22Rv1 (cell line): ENCODE results near the gene CYP27C1.
"Not testable (repeated sequence)": the region's sequence is repeated elsewhere in the genome, so short reads cannot be mapped to it uniquely, and the experiment has no call there.

ENCODE experiments used
- H3K27ac ChIP-seq: fragments of 450-650 bp; 2 replicates; pipeline ENCODE4 v1.5.1; 2017
- ZFX ChIP-seq: fragments of 450-650 bp; IDR thresholded peaks from 2 replicates; pipeline ENCODE4 v1.6.1; 2017; ENCODE audit warnings: antibody characterized with exemption, borderline replicate concordance
- TF ChIP-seq, protein P1 (sequence below): fragments of 450-650 bp; IDR thresholded peaks from 2 replicates; pipeline ENCODE4 v1.5.1; 2017; ENCODE audit warnings: mild to moderate bottlenecking

Gene CYP27C1

DNA sequence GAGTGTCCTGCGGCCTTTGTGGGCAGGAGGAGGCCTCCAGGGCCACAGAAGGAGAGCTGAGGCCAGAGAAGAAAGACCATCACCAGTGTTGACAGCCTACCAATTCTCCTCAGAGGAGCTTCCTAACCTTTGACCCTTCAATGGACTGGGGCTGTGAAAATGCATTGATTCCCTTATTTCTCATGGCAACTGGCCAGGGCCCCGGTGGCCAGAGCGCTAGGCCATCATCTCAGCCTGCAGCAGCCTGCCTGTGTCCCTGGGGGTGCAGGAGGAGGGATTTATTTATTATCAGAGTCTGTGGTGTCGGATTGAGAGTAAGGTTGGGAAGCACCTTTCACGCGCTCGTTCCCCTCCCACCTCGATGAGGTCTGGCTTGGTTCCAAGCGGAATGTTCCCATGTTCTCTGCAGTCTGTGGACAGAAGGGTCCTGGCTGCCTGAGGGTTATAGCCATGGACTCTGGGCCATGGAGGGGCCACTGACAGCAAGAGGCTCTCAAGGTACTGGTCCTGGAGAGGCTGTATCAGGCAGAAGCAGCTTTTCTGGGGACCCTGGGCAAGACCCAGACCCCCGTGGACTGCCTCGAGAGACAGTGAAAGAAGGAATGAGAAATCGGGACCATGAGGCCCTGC is 53.8 kb downstream of the CYP27C1 start:
- H3K27ac ChIP-seq = no peak overlapping the region
- TF ChIP-seq, protein P1, sequence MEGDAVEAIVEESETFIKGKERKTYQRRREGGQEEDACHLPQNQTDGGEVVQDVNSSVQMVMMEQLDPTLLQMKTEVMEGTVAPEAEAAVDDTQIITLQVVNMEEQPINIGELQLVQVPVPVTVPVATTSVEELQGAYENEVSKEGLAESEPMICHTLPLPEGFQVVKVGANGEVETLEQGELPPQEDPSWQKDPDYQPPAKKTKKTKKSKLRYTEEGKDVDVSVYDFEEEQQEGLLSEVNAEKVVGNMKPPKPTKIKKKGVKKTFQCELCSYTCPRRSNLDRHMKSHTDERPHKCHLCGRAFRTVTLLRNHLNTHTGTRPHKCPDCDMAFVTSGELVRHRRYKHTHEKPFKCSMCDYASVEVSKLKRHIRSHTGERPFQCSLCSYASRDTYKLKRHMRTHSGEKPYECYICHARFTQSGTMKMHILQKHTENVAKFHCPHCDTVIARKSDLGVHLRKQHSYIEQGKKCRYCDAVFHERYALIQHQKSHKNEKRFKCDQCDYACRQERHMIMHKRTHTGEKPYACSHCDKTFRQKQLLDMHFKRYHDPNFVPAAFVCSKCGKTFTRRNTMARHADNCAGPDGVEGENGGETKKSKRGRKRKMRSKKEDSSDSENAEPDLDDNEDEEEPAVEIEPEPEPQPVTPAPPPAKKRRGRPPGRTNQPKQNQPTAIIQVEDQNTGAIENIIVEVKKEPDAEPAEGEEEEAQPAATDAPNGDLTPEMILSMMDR = no peak
- no peak for TF ChIP-seq ZFX

DNA sequence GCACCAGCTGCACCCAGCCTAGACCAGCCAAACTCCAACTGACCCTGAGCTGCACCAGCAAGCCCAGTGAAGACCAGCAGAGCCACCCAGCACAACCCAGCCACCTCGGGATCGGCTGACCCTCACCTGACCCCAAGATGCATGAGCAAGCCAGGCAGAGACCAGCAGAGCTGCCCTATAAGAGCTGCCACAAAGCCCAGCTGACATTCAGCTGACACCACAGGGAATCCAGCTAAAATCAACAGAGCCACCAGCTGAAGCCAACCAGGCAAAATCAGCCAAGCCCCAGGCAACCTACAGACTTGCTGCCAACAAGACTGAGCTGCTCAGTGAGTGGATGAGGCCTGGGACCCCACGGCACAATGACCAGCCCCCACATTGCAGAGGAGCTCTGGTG is 54.6 kb downstream of the CYP27C1 start:
- TF ChIP-seq, protein P1 = no peak
- no peak for TF ChIP-seq ZFX
- no peak overlapping the region for H3K27ac ChIP-seq

DNA sequence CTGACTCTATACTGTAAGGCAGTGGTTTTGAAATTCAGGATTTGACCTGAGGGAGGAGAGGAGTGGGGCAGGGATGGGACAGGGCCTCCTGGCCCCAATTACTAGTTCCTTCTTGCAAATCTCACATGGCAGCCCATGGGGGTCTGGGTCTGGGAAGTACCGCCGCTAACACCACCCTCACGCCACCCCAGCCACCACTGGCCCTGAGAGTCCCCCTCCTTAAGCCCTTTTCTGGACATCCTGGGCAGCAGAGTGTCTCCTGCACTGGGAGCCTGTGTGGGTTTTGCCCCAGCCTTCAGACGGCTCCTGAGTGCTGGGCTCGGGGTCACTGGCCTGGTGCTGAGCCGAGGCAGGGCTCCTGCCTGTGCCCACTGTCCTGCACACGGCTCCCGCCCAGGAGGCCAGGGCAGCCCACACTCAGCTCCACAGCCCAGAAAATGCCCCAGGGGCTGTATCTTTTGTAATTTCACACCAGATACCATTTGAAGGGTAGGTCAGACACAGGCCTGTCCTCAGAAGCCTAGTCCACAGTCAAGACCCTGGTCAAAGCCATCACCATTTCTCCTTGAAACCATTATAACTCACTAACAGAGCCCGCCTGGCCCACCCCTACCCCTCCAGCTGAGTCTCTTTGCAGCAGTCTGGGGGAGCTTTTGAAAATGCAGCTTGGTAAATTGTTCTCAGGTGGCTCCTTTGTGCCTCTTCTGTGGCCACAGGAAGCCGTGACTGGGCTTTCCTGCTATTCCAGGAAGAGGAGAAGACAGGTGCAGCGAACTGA is 55.1 kb downstream of the CYP27C1 start:
- H3K27ac ChIP-seq = no peak overlapping the region
- no peak for TF ChIP-seq ZFX
- TF ChIP-seq, protein P1 = no peak

DNA sequence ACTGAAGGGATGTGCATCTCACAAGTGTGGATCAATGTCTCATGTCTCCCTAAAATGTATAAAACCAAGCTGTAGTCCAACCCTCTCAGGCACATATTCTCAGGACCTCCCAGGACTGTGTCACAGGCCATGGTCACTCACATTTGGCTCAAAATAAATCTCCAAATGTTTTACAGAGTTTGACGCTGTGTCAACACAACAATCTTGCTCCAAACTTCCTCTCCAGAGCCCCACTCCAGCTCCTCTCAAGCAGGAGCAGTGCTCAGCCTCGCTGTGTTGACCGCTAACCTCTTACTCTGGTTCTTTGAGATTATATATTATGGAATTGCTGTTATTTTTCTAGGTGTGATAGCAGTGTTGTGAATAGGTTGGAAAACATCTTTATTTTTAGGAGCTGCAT is 56.2 kb downstream of the CYP27C1 start:
- H3K27ac ChIP-seq = no peak overlapping the region
- TF ChIP-seq ZFX = no peak
- TF ChIP-seq, protein P1 = no peak

DNA sequence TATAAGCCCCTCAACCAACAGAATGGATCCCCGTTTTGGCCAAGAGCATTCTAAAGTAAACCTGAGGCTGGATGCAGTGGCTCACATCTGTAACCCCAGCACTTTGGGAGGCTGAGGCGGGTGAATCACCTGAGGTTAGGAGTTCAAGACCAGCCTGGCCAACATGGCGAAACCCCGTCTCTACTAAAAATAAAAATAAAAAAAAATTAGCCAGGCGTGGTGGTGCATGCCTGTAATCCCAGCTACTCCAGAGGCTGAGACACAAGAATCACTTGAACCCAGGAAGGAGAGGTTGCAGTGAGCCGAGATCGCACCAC is 57.1 kb downstream of the CYP27C1 start:
- H3K27ac ChIP-seq = not testable (repeated sequence)

DNA sequence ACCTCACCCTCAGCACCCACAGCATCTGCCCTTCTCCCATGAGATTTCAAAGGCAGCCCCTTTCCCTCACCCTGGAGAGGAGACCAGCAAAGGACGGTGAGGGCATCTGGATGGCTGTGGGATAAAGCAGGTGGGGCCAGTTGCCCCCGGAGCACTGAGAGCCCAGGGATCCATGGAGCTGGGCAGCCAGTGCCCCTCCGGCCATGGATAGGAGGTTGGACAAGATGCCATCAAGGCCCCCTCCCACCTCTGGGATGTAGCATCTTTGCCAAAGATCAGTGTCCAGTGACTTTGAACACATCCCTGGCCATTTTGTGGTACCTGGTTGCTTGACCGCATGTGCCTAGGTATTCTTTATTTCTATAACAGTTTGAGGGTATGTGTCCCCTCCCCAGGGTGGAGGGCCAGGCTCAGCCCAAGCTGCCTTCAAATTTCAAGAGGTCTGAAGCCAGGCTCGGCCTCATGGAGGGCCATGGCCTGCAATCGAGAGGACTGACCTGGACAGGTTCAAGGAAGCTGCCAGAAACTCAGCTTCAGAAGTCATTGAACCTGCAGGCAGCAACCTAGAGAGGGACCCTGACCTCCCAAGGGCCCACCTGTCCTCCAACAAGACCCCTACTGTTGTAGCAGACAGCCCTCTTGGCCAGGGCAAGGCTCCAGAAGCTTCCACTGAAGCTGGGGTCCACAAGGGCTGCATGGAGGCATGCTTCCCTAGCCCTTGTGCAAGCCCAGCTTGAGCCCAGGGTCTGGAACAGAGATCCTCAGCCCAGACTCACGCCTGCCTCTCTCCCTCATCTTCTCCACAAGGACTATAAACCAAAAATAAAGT is 57.6 kb downstream of the CYP27C1 start:
- TF ChIP-seq ZFX = no peak
- TF ChIP-seq, protein P1 = no peak
- no peak overlapping the region for H3K27ac ChIP-seq

DNA sequence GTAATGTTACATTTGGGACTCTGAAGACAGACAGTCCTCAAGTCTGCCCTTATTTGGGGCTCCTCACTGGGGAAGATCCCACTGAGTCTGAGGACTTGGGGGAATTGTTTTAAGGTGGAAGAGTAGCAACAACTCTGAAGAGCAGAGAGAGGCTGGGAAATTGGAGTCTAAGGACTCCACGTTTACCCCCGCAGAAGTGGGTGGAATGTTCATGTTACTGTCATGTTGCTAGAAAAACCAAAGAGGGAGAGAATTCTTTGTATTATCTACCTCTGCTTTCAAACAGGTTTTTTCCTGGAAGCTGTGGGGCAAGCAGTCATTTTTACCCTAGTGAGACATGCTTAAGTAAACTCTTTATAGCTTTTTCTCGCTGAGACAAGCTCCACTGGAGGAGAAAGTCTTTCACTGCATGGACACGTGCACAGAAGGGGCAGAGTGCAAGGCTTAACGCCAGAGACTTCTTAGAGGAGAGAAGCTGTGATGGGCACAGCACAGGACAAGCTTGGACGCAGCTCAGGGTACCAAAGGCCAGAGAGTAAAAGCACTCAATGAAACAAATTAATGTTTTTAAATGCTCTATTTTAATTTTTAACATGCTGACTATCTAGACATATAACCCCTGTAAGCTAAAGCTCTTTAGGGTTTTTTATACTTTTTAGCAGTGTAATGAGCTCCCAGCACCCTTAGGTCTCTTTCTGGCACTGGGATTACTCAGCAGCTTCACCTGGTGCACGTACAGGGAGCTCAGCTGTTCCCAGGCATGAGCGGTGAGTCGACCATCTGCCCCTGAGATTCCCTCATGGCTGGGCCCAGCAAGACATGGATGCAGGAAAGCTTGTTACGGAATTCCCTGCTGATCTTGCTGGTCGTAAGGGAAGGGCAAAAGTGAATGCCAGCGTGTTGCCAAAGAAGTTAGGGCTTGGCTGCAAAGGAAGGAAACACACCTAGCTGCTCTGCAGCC is 58.6 kb downstream of the CYP27C1 start:
- TF ChIP-seq, protein P1 = no peak
- no peak for TF ChIP-seq ZFX
- H3K27ac ChIP-seq = no peak overlapping the region
